Measurements from ENCODE around the gene DIS3L2.
"Not testable (repeated sequence)": the region's sequence is repeated elsewhere in the genome, so short reads cannot be mapped to it uniquely, and the experiment has no call there.

The DIS3L2 gene

GRCh38 chr2:232013701-232014353 is 52.3 kb downstream of the DIS3L2 start:
- DNase-seq: no peak

GRCh38 chr2:232014681-232015080 is 53.2 kb downstream of the DIS3L2 start:
- DNase-seq: no peak

GRCh38 chr2:232018181-232018580 is 56.7 kb downstream of the DIS3L2 start:
- DNase-seq: no peak

GRCh38 chr2:232022718-232023117 is 61.2 kb downstream of the DIS3L2 start:
- DNase-seq: no peak

- DNase-seq: no peak
Measured at GRCh38 chr2:232023426-232023825, 61.9 kb downstream of the DIS3L2 start.

- DNase-seq: no peak
Measured at GRCh38 chr2:232024457-232024856, 62.9 kb downstream of the DIS3L2 start.

- peak; percentile 83 for DNase-seq
Measured at GRCh38 chr2:232026910-232027309, 65.4 kb downstream of the DIS3L2 start.

GRCh38 chr2:232027530-232027929 is 66.0 kb downstream of the DIS3L2 start:
- DNase-seq: no peak

- no peak for DNase-seq
Measured at GRCh38 chr2:232028071-232028470, 66.6 kb downstream of the DIS3L2 start.

- no peak for DNase-seq
Measured at GRCh38 chr2:232028631-232029030, 67.1 kb downstream of the DIS3L2 start.

GRCh38 chr2:232029346-232029745 is 67.8 kb downstream of the DIS3L2 start:
- DNase-seq: no peak

- no peak for DNase-seq
Measured at GRCh38 chr2:232030229-232030628, 68.7 kb downstream of the DIS3L2 start.

- DNase-seq: not testable (repeated sequence)
Measured at GRCh38 chr2:232035292-232035691, 73.8 kb downstream of the DIS3L2 start.

- DNase-seq: not testable (repeated sequence)
Measured at GRCh38 chr2:232036876-232037275, 75.4 kb downstream of the DIS3L2 start.

GRCh38 chr2:232038251-232038880 is 76.9 kb downstream of the DIS3L2 start:
- no peak for DNase-seq

- DNase-seq: no peak
Measured at GRCh38 chr2:232038881-232039485, 77.5 kb downstream of the DIS3L2 start.

GRCh38 chr2:232042911-232043574 is 81.5 kb downstream of the DIS3L2 start:
- DNase-seq: no peak

GRCh38 chr2:232043966-232044365 is 82.5 kb downstream of the DIS3L2 start:
- DNase-seq: no peak

GRCh38 chr2:232049350-232049749 is 87.8 kb downstream of the DIS3L2 start:
- DNase-seq: no peak

- DNase-seq: no peak
Measured at GRCh38 chr2:232052591-232052990, 91.1 kb downstream of the DIS3L2 start.

- DNase-seq: no peak
Measured at GRCh38 chr2:232053777-232054176, 92.3 kb downstream of the DIS3L2 start.

- DNase-seq: peak; percentile 35
Measured at GRCh38 chr2:232058063-232058877, 96.8 kb downstream of the DIS3L2 start.

GRCh38 chr2:232058931-232059330 is 97.4 kb downstream of the DIS3L2 start:
- no peak for DNase-seq

Data from activated CD4-positive, alpha-beta T cell treated with anti-CD3 and anti-CD28 coated beads, Interleukin-2, amount 50 U/mL, for 16 hours (primary cell).